K562 (cell line): ENCODE measurements around the gene DENND2A. TPM values are rescaled to one million over a fixed set of nuclear protein-coding genes. Genes with fewer than 3 reads are reported as not detected.
A peak's percentile ranks its signal among the peaks of the same experiment; 100 is the strongest.

Experiments
- ATAC-seq: fragments of 200-7000 bp; cut with Tn5 transposase; 3 replicates; pipeline ENCODE4 v1.9.1; 2020; ENCODE audit warnings: moderate library complexity
- BruUV-seq: library from RNA; stranded (reverse); fragments of 400-500 nt; replicated peaks from 2 replicates; lab custom pipeline; 2021; lab: Mats Ljungman, UMichigan
- CTCF ChIA-PET: fragments of 300-600 bp; formaldehyde crosslinking; extraction: SDS; loops from one replicate; lab custom pipeline; 2021; ENCODE audit warnings: low intra/inter-chr PET ratio; lab: Yijun Ruan, JAX
- POLR2A ChIA-PET: fragments of 300-600, 350-650 bp; sonication (Branson Sonifier 250); formaldehyde crosslinking; extraction: SDS; loops from one replicate; lab custom pipeline; 2021; ENCODE audit warnings: antibody characterized with exemption, inconsistent platforms; lab: Yijun Ruan, JAX
- DNase-seq, 4 experiments: peaks; one replicate each; pipeline versions ENCODE4 v3.0.0 to v3.0.0-alpha.2; 2011 to 2018; ENCODE audit warnings: low spot score in 3 of 4, mixed read lengths in 3 of 4; ENCODE audit errors: extremely low read depth in 1 of 4
- FAIRE-seq: peaks from 2 replicates; lab custom pipeline; 2011; peaks lifted over from hg19 to GRCh38; lab: Jason Lieb, UNC
- H2AFZ ChIP-seq: 2 replicates; pipeline ENCODE4 v1.6.0; 2011; ENCODE audit warnings: low read depth, low read length, control low read depth, inconsistent platforms
- H3K27ac ChIP-seq: fragments of 200-600 bp; 3 replicates; pipeline ENCODE4 v1.8.0; 2011; ENCODE audit warnings: low read depth, mild to moderate bottlenecking, control low read depth, inconsistent platforms, low read length, moderate library complexity, mixed read lengths; ENCODE audit errors: extremely low read depth
- H3K27me3 ChIP-seq, 2 experiments: fragments of 300-600 bp in 1 of 2; 2 replicates in 1 of 2; 3 replicates in 1 of 2; pipeline versions ENCODE4 v1.6.0 to v1.8.0; 2011; ENCODE audit warnings: inconsistent platforms in 2 of 2, low read length in 2 of 2, mild to moderate bottlenecking in 1 of 2, mixed read lengths in 1 of 2, moderate library complexity in 1 of 2; ENCODE audit not compliant: control insufficient read depth in 2 of 2, insufficient read depth in 2 of 2
- H3K36me3 ChIP-seq: fragments of 300-600 bp; 3 replicates; pipeline ENCODE4 v1.8.0; 2011; ENCODE audit warnings: mild to moderate bottlenecking, low read length, inconsistent platforms; ENCODE audit not compliant: control insufficient read depth, insufficient read depth
- H3K4me1 ChIP-seq, 2 experiments: fragments of 200-600 bp in 1 of 2; replicated peaks in 1 of 2; 2 replicates in 1 of 2; 3 replicates in 1 of 2; pipeline versions ENCODE4 v1.5.1 to v1.8.0; 2011; ENCODE audit warnings: inconsistent platforms in 2 of 2, low read length in 2 of 2, mild to moderate bottlenecking in 1 of 2, mixed read lengths in 1 of 2, moderate library complexity in 1 of 2; ENCODE audit not compliant: control insufficient read depth in 2 of 2, insufficient read depth in 2 of 2
- H3K4me2 ChIP-seq: 2 replicates; pipeline ENCODE4 v1.6.1; 2011; ENCODE audit warnings: low read length, control low read depth, inconsistent platforms, mixed read lengths; ENCODE audit not compliant: insufficient read depth
- H3K4me3 ChIP-seq: fragments of 200-600 bp; sonication (generic), shearing (Covaris generic); 2 replicates; pipeline ENCODE4 v1.5.1; 2016; ENCODE audit warnings: control low read depth, inconsistent platforms
- H3K79me2 ChIP-seq: fragments of 200-600 bp; 3 replicates; pipeline ENCODE4 v1.8.0; 2011; ENCODE audit warnings: low read length, inconsistent platforms; ENCODE audit not compliant: control insufficient read depth, insufficient read depth
- H3K9ac ChIP-seq, 2 experiments: 2 replicates each; pipeline versions ENCODE4 v1.6.0 to v1.6.1; 2011; ENCODE audit warnings: low read depth in 2 of 2, low read length in 2 of 2, control low read depth in 1 of 2, inconsistent platforms in 1 of 2, mild to moderate bottlenecking in 1 of 2, mixed read lengths in 1 of 2; ENCODE audit not compliant: insufficient read depth in 1 of 2
- H3K9me1 ChIP-seq: one replicate; pipeline ENCODE4 v1.6.0; 2011; ENCODE audit warnings: inconsistent platforms, mild to moderate bottlenecking, low read length, moderate library complexity; ENCODE audit not compliant: control insufficient read depth, insufficient read depth
- H3K9me3 ChIP-seq: replicated peaks from 2 replicates; pipeline ENCODE4 v1.5.1; 2011; ENCODE audit warnings: low read depth, low read length, inconsistent platforms; ENCODE audit not compliant: control insufficient read depth, insufficient read depth
- H4K20me1 ChIP-seq: replicated peaks from 2 replicates; pipeline ENCODE4 v1.6.1; 2011; ENCODE audit warnings: low read length, inconsistent platforms, mixed read lengths; ENCODE audit not compliant: control insufficient read depth, insufficient read depth
- CBX8 ChIP-seq: fragments of 200-600 bp; sonication (generic); IDR thresholded peaks from 2 replicates; pipeline ENCODE4 v1.6.1; 2012; ENCODE audit warnings: borderline replicate concordance, mixed run types, low read depth, mild to moderate bottlenecking, moderate library complexity, mixed read lengths, low read length, control low read depth, inconsistent platforms; ENCODE audit not compliant: poor library complexity, severe bottlenecking; ENCODE audit errors: extremely low read depth
- CREM ChIP-seq: IDR thresholded peaks from 2 replicates; pipeline ENCODE4 v1.6.1; 2014; ENCODE audit warnings: antibody characterized with exemption, low read depth
- MEIS2 ChIP-seq: fragments of 450-650 bp; IDR thresholded peaks from 2 replicates; pipeline ENCODE4 v1.6.1; 2014; ENCODE audit warnings: mild to moderate bottlenecking; ENCODE audit not compliant: partially characterized antibody
- NFE2L1 ChIP-seq: fragments of 450-650 bp; IDR thresholded peaks from 2 replicates; pipeline ENCODE4 v1.6.1; 2016; ENCODE audit warnings: missing genetic modification characterization, low read depth, mild to moderate bottlenecking, missing compliant biosample characterization, moderate library complexity, borderline replicate concordance
- RFX1 ChIP-seq: fragments of 450-650 bp; IDR thresholded peaks from 2 replicates; pipeline ENCODE4 v1.6.1; 2016; ENCODE audit warnings: mild to moderate bottlenecking, moderate library complexity
- SPI1 ChIP-seq: IDR thresholded peaks from 2 replicates; pipeline ENCODE4 v1.6.1; 2011; ENCODE audit warnings: low read depth, low read length, control low read depth, borderline replicate concordance
- ZNF217 ChIP-seq: sonication (generic); formaldehyde crosslinking; IDR thresholded peaks from 2 replicates; pipeline ENCODE4 v1.8.0; 2022; ENCODE audit warnings: mild to moderate bottlenecking, missing genetic modification reagents
- WGBS: fragments of 100-300 bp; shearing (Covaris generic); methylation state at CpG from one replicate; pipeline ENCODE4 v1.1.6; 2016; ENCODE audit warnings: low coverage, mixed read lengths; ENCODE audit not compliant: insufficient coverage; ENCODE audit errors: missing lambda C conversion rate; 5-methylcytosine and 5-hydroxymethylcytosine counted together
- in situ Hi-C: fragments of 300-500 bp; cut with MboI; formaldehyde crosslinking; loops from 4 replicates; pipeline ENCODE4 v1.15.0; 2018; ENCODE audit warnings: inconsistent platforms, mixed read lengths
- intact Hi-C: fragments of 100-400 bp; cut with micrococcal nuclease; formaldehyde crosslinking; loops from 2 replicates; pipeline ENCODE4 v1.14.2; 2022
- polyA plus RNA-seq, 8 experiments: library from polyadenylated mRNA; depleted of rRNA in 4 of 8; stranded (reverse) in 5 of 8; unstranded in 3 of 8; fragments of >200 nt; fragmentation: Nextera tagmentation in 2 of 8; fragmentation: Illumina TruSeq in 1 of 8; extraction: Ambion mirVana in 2 of 8; extraction: Trizol in 1 of 8; gene quantifications; 2 replicates each; pipeline versions ENCODE4 v1.2.1 to v1.2.3, GENCODE V29; 2011 to 2014; ENCODE audit warnings: inconsistent platforms in 1 of 8, missing spikeins in 1 of 8
- total RNA-seq, 7 experiments: library from RNA; depleted of rRNA in 6 of 7; stranded (reverse); fragments of >200 nt in 6 of 7; fragmentation: Illumina TruSeq in 2 of 7; extraction: Trizol in 2 of 7; gene quantifications; 2 replicates each; pipeline versions ENCODE4 v1.2.1 to v1.2.3, GENCODE V29; 2011 to 2021; ENCODE audit warnings: low replicate concordance in 1 of 7
- TF ChIP-seq, protein P1 (sequence below): sonication (generic); formaldehyde crosslinking; IDR thresholded peaks from 2 replicates; pipeline ENCODE4 v1.5.0; 2020; ENCODE audit warnings: missing genetic modification reagents

The DENND2A gene
- total and polyA plus RNA-seq, 9 of the 15 experiments (the other 6 are each of a cell fraction or from before 2014, with no cell fraction given), result not detected

DNA sequence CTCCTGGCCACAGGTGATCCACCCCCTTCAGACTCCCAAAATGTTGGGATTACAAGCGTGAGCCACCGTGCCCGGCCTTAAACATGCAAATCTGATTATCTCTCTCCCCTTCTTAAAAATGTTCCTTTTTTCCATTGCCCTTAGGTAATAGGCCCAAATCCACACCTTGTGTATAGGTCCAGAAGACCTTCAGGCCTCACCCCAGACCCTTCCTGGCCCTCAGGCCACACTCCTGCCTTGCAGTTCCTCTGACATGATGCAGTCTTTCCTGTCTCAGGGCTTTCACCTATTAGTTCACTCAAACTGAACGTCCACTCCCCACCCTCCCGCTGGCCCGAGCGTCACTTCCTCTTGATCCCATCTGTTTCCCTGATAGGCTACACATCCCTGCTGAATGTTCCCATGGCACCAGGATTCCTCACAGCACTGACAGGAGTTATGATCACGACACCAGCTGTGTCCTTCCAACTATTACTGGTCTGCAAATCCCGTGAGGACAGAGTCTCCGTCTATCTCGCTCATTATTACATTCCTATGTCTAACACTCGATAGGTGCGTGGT, 46.4 kb downstream of the DENND2A start:
- DNase-seq, result peak in 2 of 4 experiments; percentile 13 to 16
- H3K4me3 ChIP-seq, result no peak overlapping the region
- no peak overlapping the region for H3K4me2 ChIP-seq
- TF ChIP-seq, protein P1, sequence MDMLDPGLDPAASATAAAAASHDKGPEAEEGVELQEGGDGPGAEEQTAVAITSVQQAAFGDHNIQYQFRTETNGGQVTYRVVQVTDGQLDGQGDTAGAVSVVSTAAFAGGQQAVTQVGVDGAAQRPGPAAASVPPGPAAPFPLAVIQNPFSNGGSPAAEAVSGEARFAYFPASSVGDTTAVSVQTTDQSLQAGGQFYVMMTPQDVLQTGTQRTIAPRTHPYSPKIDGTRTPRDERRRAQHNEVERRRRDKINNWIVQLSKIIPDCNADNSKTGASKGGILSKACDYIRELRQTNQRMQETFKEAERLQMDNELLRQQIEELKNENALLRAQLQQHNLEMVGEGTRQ, result 0 out of 2 replicates have a peak, but pooled peaks have one; percentile 4
- TF ChIP-seq CREM, result 0 out of 2 replicates have a peak, but pooled peaks have one; percentile 26
- peak; percentile 43 for TF ChIP-seq CBX8
- TF ChIP-seq NFE2L1 (tag), result no peak
- TF ChIP-seq RFX1, result peak; percentile 60; the same call in 1 of the 2 replicates
- TF ChIP-seq MEIS2, result peak; percentile 10
- TF ChIP-seq ZNF217 (CRISPR knock-in tag), result no peak
- peak; percentile 56; the same call in 1 of the 2 replicates for TF ChIP-seq SPI1
- peak; percentile 65 for ATAC-seq
- H3K36me3 ChIP-seq, result no peaks in the 10 kb centered on the region
- in situ Hi-C loops, result no loop called here
- no peak overlapping the region for H2AFZ ChIP-seq
- no TSS peak for BruUV-seq
- H3K27me3 ChIP-seq, result peaks cover 42 to 65% of the 10 kb centered on the region in 2 experiments
- H3K9me3 ChIP-seq, result no peaks in the 10 kb centered on the region
- no peak for FAIRE-seq
- H4K20me1 ChIP-seq, result no peaks in the 10 kb centered on the region; the same call in 1 of the 2 replicates
- no peak overlapping the region for H3K27ac ChIP-seq
- no peaks in the 10 kb centered on the region for H3K79me2 ChIP-seq
- H3K9me1 ChIP-seq, result no peaks in the 10 kb centered on the region
- POLR2A ChIA-PET, result interaction anchor here (1.0 kb wide), 1 partner anchor 18 kb away, joined by 3 read pairs; no protein-coding TSS in a partner anchor
- H3K4me1 ChIP-seq, result no peaks in the 10 kb centered on the region
- CTCF ChIA-PET, result interaction anchor here (0.7 kb wide), 1 partner anchor 76 kb away, joined by 3 read pairs; no protein-coding TSS in a partner anchor
- intact Hi-C loops, result no loop called here
- H3K9ac ChIP-seq, result no peak overlapping the region
- WGBS, result 7% methylated on average over 13 of the region's 13 CpGs
